Stimulated activated CD4-positive, alpha-beta T cell treated with anti-CD3 and anti-CD28 coated beads, Interleukin-15, amount 100 ng/mL, for 1 hour (primary cell): ENCODE data around the gene RANBP1.
A peak's percentile ranks its signal among the peaks of the same experiment; 100 is the strongest.

ENCODE experiments used
- DNase-seq, 2 donors: peaks; one replicate each; pipeline ENCODE4 v3.0.0-alpha.2; 2020; ENCODE audit warnings: low read depth in 1 of 2, low spot score in 1 of 2

RANBP1 gene

DNA sequence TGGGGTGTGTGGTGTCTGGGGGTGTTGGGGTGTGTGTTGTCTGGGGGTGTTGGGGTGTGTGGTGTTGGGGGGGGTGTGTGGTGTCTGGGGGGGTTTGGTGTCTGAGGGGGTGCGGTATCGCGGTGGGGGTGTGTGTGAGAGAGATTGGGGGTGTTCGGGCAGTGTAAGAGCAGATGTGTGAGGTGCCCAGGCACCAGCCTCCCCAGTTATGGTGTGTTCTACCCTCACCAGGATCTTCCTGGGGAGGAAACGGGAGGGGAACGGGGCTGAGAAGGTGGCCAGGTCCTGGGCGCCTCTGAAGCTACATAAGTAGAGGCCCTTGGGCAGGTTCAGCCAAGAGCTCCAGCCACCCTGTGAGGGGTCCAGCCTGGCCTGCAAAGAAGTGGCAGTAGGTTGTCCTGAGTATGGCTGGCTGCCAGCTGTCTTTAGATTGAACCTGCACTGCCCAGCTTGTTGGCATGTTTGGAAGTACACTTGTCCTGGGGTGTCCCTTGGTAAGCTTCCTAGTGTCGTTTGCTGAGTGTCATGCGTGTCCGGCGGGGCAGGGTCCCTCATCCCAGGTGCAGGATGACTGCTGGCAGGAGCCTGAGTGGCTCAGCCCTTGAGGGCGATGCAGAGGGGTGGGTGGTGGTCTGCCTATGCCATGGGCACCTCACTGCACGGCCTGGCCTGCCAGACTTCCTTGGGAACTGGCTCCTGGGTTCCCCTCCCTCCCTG, 7.6 kb downstream of the RANBP1 start:
- no peak for DNase-seq

DNA sequence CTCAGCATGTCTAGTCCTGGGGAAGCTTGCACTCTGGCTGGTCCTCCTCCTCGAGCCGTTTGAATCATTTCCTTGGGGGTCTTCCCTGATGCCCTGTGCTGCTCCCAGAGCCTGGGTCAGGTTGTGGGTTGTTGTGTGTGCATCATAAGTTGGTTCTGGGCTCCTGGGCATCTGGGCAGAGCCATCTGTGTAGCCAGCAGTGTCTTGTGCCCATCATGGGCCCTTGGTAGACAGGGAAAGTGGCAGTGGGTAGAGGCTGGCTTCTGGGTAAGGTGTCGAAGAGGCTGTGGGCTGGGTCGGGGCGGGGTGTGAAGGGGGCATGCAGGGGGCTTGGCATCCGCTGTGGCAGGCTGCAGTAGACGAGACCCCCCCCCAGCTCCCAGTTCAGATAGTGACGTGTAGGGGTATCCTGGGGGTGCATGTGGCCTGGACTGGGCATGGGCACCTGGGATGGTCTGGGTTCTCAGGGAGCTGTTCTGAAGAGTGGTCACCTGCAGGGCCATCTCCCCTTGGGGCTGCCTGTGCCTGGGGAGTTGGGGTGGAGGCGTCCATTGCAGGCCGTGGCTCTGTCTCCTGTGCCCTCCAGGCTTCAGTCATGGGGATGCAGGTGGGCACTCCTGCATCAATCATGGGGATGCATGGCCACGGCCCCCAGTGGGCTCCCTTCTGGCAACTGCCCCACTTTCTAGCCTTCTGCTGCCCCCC, 8.3 kb downstream of the RANBP1 start:
- DNase-seq = no peak

DNA sequence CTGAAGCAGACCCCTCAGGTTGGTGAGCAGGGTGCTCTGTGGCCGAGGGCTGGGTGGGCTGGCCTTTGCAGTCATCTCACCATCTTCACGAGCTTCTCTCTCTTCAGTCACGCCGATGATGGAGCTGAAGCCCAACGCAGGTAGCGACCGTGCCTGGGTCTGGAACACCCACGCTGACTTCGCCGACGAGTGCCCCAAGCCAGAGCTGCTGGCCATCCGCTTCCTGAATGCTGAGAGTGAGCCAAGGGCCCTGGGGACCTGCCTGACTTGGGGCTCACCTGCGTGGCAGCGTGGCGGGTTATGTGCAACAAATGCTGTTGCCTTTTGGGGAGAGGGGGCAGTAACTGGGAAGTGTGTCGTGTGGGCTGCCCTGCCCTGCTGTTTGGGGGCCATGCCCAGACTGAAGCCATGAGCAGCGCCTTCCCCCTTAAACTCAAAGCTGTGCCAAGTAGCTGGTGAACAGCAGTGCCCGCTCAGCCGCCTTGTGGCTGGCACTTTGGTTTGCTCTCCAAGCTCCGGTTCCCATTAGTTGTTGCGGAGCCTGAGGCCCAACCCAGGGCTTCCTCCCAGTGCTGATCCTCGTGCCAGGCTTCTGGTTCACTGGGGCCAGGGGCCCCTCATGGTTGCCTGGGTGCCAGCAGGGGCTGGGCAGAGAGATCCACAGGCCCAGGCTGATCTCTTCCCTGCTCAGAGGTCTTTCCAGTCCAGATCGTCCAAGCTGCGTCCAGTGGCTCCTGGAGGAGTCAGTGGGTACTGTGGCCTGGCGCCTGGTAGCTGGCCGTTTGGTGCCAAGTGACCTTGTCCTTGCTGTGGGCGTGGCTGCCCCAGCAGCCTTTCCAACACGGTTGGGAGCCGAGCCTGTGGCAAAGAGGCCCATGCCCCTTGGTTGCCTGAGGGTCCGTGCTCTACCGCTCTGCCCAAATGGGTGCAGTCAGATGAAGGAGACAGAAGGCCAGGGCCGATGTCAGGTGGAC, 9.6 kb downstream of the RANBP1 start:
- DNase-seq = no peak

DNA sequence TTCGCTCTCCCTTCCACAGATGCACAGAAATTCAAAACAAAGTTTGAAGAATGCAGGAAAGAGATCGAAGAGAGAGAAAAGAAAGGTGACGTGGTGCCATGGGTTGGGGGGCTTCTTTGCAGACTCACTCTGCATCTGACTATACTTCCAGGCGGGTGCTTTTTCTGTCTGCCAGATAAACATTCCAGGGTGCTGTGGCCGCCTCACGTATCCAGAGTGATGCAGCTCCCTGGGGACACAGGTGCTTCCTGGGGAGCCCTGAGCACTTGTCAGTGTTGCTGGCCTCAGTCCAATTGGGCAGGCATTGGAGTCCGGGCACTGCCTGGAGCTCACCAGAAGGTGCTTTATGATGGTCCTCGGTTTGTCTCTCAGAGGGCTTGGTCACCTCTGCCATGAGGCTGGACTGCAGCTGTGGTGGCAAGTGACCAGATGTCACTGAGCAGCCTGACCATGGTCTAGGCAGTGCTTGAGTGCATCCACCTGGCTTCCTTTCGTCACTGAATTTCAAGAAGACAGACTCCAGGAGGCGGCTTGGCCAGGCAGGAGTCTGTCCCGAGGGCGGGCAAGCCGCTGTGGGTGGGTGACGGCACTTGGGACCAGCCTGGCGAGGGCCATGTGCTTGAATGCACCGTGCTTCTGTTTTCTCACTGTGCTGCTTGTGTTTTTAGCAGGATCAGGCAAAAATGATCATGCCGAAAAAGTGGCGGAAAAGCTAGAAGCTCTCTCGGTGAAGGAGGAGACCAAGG, 10.6 kb downstream of the RANBP1 start:
- no peak for DNase-seq

DNA sequence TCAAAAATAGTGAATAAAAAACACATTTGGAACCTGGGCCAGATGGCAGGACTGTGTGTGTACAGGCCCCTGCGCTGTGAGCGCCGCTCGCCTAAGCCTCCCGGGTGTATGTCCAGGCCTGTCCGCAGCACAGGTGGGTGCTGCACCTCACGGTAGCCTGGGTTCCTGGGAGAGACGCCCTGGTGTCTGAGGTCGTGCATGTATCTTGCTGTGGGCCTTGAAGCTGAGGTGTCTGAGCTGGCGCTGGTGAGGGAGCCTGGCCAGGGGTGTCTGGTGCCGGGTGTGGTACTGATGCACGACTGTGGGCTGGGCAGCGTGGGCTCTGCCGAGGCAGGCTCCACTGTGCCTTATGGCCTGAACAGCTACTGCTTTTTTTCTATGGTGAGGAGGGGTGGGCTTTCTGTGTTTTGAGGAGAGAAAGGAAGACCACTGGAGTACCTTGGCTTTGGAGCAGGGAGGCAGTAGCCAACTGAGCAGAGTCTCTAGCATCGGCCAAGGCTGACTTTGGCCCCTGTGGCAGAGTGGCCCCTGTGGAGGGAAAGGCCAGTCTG, 11.5 kb downstream of the RANBP1 start:
- no peak for DNase-seq

DNA sequence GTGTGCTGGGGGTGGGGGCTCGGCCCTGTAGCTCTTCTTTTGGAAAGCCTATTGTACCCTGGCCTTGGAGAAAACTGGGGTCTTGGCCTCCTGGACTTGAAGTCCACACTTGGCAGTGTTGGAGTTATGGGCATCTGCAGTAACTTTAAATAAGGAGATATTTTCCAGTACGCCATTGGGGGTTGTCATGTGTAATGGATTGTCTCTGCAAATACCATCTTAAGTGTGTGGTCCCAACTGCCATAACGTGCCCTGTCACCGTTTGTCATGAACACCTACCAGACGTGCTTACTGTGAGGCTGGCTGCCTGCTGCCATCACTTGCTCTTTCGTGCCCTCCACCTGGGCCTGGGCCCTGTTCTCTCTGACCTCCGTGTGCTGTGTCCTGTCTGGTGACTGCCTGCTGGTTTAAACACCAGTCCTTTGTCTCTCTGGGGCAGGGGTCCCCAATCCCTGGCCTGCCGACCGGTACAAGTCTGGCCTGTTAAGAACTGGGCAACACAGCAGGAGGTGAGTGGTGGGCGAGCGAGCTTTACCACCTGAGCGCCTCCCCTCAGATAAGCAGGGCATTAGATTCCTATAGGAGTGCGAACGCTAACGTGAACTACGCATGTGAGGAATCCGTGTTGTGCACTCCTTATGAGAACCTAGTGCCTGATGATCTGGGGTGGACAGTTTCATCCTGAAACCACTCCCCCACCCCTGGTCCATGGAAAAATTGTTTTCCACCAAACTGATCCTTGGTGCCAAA, 12.1 kb downstream of the RANBP1 start:
- no peak for DNase-seq

DNA sequence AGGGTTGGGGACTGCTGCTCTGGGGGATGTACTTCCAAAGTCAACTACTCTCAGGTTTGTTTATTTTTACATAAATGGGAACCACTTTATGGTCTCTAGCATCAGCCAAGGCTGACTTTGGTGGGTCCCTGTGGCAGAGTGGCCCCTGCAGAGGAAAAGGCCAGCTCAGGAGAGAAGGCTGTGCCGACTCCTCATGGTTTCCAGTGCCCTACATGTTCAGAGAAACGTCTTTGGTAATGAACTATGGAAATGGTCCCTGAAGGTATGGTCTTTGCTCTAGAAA, 12.7 kb downstream of the RANBP1 start:
- no peak for DNase-seq

DNA sequence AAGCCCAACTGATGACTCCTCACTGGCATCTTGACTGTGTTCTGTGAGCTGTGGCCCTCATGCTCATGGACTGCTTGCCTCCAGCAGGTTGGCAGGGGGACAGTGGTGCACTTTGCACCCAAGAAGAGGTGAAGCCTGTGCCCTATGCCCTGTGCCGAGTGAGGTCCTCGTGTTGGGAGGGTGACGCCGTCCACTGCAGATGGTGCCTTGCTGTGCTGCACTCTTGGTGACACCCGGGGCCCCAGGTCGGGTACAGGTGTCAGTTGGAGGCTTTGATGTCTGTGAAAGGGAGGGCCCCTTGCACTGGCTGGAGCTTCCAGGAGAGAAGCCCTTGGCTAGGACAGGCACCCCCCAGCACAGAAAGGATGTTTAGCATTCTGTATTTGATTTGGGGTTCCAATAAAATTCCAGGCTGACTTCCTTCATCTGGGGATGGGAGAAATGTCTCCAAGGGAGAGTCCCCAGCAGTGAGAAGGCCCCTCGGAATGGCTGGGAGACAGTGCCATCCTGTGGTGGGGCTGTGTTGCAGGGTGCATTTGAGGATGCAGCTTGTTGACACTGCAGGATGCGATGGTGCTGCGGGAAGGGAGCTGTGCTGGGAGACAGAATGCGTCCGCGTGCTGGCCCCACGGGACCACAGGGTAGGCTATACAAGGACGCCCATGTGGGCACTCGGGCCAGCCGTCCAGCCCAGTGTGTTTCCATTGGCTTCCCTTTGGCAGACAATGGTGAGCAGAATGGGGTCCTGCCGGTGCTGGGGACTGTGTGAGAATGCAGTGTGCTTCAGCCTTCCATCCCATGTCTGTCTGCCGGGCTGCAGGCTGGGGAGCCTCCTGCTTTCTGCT, 13.2 kb downstream of the RANBP1 start:
- DNase-seq = peak in 1 of 2 donors; percentile 26

DNA sequence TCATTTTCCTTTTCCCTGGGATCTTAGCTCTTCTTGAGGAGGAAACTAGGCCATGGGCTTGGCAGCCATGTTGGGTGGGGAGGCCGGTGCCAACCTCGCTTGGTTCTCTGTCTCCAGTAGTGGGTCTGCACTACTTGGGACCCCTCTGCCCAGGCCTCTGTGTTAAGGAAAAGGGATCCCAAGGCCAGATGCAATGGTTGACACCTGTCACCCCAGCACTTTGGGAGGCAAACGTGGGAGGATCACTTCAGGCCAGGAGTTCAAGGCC, 13.8 kb downstream of the RANBP1 start:
- no peak for DNase-seq

DNA sequence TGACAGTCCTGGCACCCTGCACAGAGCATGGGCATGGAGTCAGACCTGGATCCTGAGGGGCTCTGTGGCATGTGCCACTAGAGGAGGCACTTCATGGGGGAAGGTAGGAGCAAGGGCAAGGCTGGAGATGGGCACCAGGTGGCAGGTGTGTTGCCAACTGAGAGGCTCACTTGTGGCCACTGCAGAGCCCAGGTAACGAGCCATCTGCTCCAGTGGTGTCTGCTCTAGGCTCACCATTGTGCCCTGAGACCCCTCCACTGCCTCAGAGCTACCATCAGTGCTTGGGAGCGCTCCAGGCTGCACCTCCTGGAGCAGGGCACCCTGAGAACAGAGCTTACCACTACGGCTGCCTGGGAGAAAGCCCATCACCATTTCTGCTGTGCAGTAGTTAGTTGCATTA, 14.4 kb downstream of the RANBP1 start:
- DNase-seq = no peak

DNA sequence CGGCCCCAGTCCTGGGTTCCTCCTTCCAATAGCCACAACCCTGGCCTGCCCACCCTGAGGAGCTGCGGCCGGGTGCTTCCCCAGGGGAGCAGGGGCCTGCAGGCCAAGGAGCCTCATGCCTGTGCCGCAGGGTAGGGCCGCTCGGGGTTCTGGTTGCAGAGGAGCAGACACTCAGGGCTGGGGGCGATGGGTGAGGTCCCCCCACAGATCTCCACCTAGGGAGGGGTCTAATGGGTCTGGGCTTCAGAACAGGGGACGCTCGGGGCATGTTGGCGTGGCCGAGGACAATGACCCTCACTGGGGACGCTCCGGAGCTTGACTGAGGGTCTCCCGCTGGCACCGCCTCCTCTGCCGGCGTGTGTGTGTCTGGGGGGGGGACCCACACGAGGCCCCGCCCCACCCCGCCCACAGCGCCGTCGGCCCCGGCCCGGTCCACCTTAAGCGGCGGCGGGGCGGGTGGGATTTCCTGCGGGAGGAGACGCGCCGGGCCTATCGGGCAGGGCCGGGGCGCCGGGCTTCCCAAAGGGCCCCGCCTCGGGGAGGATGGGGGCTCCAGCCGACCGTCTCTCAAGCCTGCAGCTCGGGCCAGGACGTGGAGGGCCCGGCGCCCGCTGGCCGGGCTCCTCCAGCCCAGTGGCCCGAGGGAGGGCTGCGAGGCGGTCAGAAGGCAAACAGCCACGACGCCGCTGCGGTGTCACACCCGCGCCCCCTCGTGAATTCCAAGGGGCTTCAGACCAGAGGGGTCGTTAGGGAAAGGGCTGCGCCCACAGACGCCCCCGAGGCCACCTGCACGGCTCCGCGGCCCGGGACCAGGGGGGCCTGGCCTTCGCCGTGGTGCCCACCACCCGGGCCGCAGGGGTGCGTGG, 15.1 kb downstream of the RANBP1 start:
- DNase-seq = peak; percentile 68 to 78

DNA sequence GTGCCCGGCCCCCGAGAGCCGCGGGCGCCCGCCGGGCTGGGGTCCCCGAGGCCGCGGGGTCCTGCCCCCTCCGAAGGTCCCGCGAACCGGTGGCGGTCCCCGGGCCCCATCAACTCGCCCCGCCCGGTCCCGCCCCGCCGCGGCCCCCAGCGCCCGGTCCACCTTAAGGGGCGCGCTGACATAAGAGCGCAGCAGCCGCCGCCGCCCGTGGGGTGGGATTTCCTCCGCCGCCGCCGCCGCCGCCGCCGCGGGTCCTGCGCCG, 15.6 kb downstream of the RANBP1 start, which contains the start of gene ZDHHC8:
Gene ZDHHC8, plus strand, starts transcription at position 208 of the 262 bp plus-strand sequence. CDS start 144 bp downstream, outside the sequence.
- DNase-seq = peak; percentile 25 to 52

DNA sequence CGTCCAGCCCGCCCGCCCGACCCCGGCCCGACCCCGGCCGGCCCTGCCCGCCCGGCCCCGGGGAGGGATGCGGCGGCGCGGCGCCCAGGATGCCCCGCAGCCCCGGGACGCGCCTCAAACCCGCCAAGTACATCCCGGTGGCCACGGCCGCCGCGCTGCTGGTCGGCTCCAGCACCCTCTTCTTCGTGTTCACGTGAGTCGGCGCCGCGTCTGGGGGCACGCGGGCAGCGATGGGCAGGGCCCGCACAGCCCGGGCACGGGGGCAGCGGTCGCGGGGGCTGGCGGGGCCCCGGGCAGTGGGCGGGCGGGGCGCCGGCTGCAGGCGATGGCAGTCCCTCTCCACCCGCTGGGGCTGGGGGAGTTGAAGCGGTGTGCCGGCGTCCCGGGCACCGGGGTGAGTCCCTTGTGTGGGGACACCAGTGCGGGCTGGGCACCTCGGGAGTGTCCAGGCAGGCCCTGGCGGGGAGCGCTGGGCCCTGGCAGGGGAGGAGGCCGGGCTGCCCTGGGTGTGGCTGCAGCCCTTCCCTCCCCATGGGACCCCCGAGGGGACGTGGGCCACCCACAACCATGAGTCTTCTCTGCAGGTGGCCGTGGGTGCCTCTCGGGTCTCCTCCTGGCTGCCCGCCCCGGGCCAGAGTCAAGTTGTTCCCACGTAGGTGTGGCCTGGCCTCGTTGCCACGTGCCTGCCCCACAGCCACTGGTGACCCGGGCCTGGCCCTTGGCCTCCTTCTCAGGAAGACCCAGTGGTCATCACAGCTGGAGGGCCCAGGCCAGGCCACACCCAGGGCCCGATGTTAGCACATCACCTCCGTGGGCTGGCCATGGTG, 16.2 kb downstream of the RANBP1 start:
- no peak for DNase-seq

DNA sequence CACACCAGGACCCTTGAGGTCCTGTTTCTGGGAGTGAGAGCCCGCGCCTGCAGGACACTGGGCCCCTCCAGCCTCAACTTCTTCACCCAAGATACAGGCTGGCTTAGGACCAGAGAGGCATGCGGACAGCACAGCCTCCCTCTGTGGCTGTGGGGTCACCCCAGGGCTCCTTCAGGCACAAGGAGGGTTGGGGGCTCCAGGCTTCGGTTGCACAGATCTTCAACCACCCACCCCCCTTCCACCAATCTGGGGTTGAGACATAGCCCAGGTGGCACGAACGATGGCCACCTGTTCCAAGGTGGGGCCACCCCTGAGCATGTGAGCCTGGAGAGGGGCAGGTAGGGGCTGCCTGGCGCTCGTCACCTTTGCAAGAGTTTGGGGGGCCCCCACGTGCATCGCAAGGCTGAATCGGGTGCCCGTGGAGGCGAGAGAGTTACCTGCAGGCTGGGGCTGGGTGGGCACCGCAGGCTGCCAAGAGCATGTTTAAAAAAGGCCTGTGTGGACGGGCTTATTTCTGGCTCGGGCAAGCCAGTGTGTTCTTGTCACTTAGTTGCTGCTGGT, 16.9 kb downstream of the RANBP1 start:
- DNase-seq = no peak

DNA sequence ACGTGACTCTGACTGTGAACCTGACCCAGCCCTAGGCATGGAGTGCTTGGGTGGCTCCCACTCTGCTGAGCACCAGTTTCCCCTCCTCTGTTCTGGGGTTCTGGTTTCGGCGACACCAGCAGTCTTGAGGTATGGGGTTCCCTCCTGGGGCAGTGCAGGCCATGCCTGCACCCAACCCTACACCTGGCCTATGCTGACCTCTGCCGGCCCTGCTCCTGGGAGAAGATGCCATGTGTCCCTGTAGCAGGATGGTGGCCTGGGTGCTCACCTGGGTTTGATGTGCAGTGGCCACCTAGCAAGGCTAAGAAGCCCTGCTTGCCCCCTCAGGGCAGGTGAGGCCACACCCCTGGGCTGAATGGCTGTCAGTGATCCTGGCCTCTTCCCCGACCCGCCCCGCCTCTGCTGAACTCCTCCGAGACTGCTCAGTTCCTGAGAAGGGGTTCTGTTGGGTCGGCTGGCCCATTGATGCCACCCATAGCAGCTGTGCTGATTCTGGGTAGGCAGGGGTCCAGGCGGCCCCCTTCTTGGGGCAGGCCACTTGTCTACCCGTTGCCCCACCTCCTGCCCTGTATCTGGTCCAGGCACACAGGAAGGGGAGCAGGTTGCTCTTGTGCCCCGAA, 18.1 kb downstream of the RANBP1 start:
- DNase-seq = no peak

DNA sequence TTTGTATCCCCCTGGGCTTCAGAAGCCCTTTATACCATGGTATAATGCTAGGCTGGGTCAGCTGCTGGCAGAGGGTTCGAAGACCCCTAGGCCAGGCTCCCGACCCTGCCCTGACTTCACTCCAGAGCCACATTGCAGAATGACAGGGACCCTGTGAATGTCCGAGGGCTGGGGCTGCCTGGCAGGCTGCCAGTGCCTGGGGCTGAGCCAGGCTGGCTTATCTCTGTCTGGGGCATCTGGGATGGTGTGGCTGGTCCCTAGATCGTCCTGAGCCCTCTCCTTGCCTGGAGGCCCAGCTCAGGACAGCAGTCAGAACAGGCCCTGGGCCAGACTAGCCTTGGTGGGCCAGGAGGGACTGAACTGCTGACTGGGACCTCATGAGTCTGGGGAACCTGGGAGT, 19.4 kb downstream of the RANBP1 start:
- no peak for DNase-seq
